SK-MEL-5 (cell line): Measurements from ENCODE around the gene HOXB5. TPM values are rescaled to one million over a fixed set of nuclear protein-coding genes. Genes with fewer than 3 reads are reported as not detected.

Source experiments
- DNase-seq: peaks from one replicate; pipeline ENCODE4 v3.0.0-alpha.2; 2016; ENCODE audit warnings: low read depth, low spot score
- in situ Hi-C: cut with HindIII; loops from 2 replicates; pipeline ENCODE4 v1.10.0; 2016; ENCODE audit warnings: low sequenced_read_pairs, high pct_unique_total_duplicates, low pct_unique_long_range_greater_than_20kb
- total RNA-seq: library from RNA; depleted of rRNA; stranded (reverse); fragments of >200 nt; shearing (Covaris generic); gene quantifications from 2 replicates; pipeline ENCODE4 v1.2.3, GENCODE V29; 2014

Gene HOXB5
- total RNA-seq, 1 experiment from 2014 or later, result not detected

- in situ Hi-C loops, result no loop called here
- no peak for DNase-seq
These were observed 33.5 kb downstream of the HOXB5 start for GRCh38 chr17:48559840-48560817.

GRCh38 chr17:48559122-48559839 is 34.3 kb downstream of the HOXB5 start:
- in situ Hi-C loops, result no loop called here

DNA sequence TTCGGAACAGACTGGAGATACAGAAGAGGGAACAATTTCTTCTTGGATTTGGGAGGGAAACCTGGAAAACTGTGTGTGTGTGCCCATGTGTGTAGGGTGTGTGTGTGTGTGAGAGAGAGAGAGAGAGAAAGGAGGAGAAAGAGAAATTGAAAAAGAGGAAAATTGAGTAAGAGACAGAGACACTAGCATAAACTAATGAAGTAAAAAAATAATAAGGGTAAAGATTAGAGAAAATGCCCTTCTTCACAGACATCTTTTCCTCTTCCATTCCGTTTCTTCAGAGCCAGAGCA is 34.8 kb downstream of the HOXB5 start:
- no peak for DNase-seq
- in situ Hi-C loops, result no loop called here

More at GRCh38 chr17:48559122-48559839, 34.3 kb downstream of the HOXB5 start:
- no peak for DNase-seq

DNA sequence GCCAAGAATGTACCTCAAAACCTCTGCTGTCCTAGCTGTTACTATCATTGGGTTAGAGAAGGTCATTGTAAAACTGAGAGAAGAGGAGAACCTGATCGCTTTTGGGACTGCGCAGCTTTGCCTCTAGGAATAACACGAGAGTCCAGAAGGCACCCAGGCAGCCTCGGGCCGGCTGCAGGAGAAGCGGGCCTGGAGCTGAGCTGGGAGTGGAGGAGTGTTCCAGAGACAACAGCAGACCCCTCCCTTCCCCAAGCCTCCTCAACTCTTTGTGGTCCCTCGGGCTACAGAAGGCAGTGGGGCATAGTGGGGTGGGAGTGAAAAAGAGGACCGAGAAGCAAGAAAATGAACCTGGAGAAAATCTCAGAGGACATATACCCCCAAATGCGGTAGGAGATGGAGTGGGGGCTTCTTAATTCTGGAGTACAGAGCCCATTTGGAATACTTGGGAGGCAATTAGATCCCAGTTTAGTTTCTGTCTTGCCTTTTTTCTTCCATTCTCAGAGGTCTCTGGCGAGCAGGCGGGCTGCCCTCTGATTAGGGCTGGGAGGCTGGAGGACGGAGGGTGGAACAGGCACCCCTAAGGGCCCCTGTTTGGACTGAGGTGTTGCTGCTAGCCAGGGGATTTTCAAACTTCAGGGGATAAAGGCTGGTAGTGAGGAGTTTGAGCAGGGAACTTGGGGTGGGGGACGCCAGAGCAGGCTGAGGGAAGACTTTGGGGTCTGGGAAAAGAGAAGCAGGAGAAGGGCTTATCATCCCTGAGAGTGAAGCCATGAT is 35.3 kb downstream of the HOXB5 start:
- in situ Hi-C loops, result no loop called here
- DNase-seq, result no peak

DNA sequence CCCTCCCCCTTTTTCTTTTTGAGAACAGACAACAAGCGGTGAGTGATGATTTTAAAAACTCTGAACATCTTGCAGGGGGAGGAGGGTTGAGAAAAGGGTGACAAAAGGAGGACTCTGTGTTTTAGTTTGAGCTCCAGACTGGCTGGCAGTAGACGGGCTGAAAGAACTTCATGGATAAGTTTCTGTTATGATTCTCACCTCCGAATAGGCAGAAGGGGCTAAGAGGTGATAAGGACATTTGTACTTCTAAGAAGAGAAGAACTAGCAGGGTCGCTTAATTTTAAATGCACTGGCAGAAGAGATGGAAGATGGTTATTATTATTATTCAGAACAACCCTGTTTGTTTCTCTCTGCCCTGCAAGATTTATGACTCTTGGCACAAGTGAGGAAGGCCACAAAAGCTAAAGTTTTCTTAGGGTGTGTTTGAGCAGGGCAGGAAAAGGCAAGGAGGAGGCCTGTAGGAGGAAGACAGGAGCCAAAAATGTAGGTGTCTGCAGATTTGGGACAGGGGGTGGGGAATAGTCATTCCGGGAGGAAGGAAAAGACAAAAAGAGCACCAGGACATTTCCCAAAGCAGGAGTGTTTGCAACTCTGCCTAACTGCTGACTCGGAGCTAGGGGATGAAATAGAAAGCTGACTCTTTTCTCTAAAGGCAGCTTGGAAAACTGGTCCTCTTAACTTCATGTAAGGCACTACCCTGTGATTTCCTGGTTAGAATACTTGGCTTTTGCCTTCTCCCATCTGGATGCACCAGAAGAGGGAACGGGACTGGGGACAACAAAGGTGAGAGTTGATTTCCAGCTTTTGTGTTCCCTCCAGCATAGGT is 36.8 kb downstream of the HOXB5 start:
- no peak for DNase-seq
- in situ Hi-C loops, result no loop called here

- in situ Hi-C loops, result no loop called here
- no peak for DNase-seq
These were observed 37.4 kb downstream of the HOXB5 start for GRCh38 chr17:48556229-48556575.

GRCh38 chr17:48555258-48556228 is 38.0 kb downstream of the HOXB5 start:
- in situ Hi-C loops, result no loop called here
- DNase-seq, result peak; percentile 8

DNA sequence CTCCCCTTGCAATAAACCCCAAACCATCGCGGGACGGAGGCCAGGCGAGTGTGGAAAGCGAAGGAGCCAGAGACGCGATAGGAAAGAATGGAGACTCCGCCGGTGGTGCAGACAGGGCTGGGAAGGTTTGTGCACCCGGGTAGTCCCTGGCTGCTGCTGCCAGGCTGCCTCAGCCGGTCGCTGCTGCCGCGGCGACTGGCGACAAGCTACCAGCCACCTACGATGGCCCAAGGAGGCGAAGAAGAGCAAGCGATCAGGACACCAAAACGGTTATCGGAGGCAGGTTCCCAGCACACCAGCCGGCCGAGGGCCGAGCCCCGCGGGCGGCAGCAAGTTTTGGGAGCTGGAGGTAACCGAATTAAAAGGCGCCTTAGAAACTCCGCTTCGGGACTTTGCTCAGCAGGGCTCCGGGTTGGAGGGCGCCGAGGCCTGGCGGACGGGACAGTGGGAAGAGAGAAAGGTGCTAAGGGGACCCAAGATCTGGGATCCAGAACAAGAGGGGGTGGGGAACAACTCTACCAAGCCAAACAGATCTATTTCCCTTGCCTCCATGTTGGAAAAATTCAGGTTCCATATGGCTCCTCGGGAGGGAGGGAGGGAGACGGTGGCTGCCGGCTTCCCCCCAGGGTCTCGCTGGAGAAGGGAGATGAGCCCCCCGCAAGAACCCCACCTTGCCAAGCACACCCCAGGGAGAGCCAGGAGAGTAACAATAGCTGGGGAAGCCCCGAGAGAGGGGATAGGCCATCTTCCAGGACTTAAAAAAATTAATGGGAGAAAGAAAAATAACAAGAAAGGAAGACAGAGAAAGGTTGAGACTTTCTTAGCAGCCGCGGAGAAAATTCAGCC is 38.9 kb downstream of the HOXB5 start:
- in situ Hi-C loops, result no loop called here
- no peak for DNase-seq

- in situ Hi-C loops, result no loop called here
- DNase-seq, result no peak
These were observed 39.8 kb downstream of the HOXB5 start for GRCh38 chr17:48553826-48554225.

GRCh38 chr17:48553190-48553547 is 40.4 kb downstream of the HOXB5 start:
- in situ Hi-C loops, result no loop called here
- no peak for DNase-seq

GRCh38 chr17:48552466-48553189 is 41.0 kb downstream of the HOXB5 start:
- DNase-seq, result no peak
- in situ Hi-C loops, result no loop called here

- in situ Hi-C loops, result no loop called here
- no peak for DNase-seq
These were observed 41.7 kb downstream of the HOXB5 start for GRCh38 chr17:48551596-48552465.

- DNase-seq, result no peak
- in situ Hi-C loops, result no loop called here
These were observed 42.4 kb downstream of the HOXB5 start for GRCh38 chr17:48551214-48551555.

DNA sequence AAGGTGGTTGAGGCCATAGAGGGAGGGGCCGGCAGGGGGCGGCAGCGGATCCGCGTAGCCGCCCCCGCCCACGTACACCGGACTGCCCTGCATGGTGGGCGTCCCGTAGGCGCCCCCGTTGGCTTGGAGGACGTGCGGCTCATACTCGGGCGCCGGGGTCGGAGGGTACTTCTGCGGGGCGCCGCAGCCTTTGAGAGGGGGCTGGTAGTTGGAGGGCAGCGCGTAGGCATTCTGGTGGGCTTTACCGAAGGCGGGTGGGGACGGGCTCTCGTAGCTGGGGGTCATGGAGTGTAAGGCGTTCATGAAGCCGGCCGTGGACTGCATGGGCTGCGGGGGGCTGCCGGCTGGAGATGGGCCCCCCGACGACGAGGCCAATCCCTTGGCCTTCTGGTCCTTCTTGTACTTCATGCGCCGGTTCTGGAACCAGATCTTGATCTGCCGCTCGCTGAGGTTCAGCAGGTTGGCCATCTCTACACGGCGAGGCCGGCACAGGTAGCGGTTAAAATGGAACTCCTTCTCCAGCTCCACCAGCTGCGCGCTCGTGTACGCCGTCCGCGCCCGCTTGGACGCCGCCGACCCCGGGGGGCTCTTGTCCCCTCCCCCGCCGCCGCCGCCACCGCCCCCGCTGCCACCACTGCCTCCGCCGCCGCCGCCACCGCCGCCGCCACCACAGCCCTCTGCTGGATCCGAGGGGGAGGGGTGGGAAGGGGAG is 42.9 kb downstream of the HOXB5 start:
- in situ Hi-C loops, result no loop called here
- DNase-seq, result no peak
